SK-N-MC (cell line): ENCODE measurements around the gene L3MBTL4.

Source experiments
- EZH2 ChIP-seq: fragments of 200-600 bp; sonication (generic); IDR thresholded peaks from one replicate; pipeline ENCODE4 v1.6.1; 2017; ENCODE audit warnings: antibody characterized with exemption
- FOXP2 ChIP-seq: optimal IDR thresholded peaks from 2 replicates; pipeline ENCODE3; 2011; ENCODE audit warnings: mild to moderate bottlenecking, moderate library complexity; ENCODE audit not compliant: insufficient read depth; ENCODE audit errors: extremely low read length, control extremely low read depth
- POLR2AphosphoS5 ChIP-seq: IDR thresholded peaks from 2 replicates; pipeline ENCODE4 v1.6.1; 2012; ENCODE audit warnings: mild to moderate bottlenecking, low read depth, low read length, borderline replicate concordance

GRCh38 chr18:6210349-6211173, 204.2 kb downstream of the L3MBTL4 start:
- TF ChIP-seq EZH2: no peak
- TF ChIP-seq FOXP2: no peak
- TF ChIP-seq POLR2AphosphoS5: no peak
